Right ventricle myocardium superior (tissue), 1 donor: ENCODE results near the gene TRPM3. TPM values are rescaled to one million over a fixed set of nuclear protein-coding genes. Genes with fewer than 3 reads are reported as not detected.

Source experiments
- ATAC-seq: fragments of 200-7000 bp; cut with Tn5 transposase; one replicate; pipeline ENCODE4 v1.9.1; 2020; ENCODE audit warnings: mild to moderate bottlenecking; ENCODE audit not compliant: poor library complexity
- DNase-seq: peaks from one replicate; pipeline ENCODE4 v3.0.0-alpha.2; 2020
- intact Hi-C: fragments of 100-400 bp; cut with DNase I; formaldehyde crosslinking; loops from one replicate; pipeline ENCODE4 v1.11.2; 2022
- total RNA-seq: library from RNA; stranded (reverse); fragmentation: NEBNext Ultra II Directional; extraction: Animal tissue kit (Norgen Biotek cat#: 25700); gene quantifications from one replicate; pipeline ENCODE4 v1.2.1, GENCODE V29; 2021
- donor health status: DM: no; HTN: yes; CAD: no; lungs with severe emphysema.

Gene TRPM3
- total RNA-seq, 1 donor from 2014 or later, result 0.16 TPM

GRCh38 chr9:70924895-70925547 is 196.4 kb downstream of the TRPM3 start:
- ATAC-seq (peak; percentile 93), DNase-seq (no peak)
- intact Hi-C loops, result no loop called here

DNA sequence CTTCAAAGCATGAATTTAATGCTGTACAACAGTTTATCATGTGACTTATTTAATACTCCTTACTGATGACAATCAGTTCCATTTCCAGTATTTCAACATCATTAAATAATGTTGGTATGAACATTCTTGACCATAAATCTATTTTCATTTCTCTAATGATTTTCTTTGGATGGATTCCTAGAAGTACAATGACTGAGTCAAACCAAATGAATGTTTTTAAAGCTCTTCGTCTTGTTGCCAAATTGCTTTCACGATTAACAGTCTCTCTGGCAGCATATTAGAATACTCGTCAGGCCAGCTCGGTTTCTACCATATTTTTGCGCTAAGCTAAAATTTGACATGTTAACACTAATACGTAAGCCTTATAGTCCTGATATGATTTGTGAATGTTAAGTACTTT is 197.0 kb downstream of the TRPM3 start:
- DNase-seq (no peak), ATAC-seq (peak; percentile 53)
- intact Hi-C loops, result no loop called here

DNA sequence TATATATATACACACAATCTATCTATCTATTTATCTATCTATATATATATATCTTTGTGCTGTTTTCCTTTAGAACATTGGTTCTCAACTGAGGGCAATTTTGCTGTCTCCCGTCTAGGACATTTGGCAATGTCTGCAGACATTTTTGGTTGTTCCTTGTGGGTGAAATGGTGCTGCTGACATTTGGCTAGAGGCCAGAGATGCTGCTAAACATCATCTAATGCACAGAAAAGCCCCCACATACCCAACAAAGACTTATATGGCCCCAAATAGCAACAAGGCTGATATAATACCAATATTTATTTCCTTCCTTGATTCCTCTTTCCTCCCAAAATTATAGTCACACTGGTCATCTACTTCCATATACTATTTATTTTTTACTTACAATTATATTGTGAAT is 197.5 kb downstream of the TRPM3 start:
- DNase-seq, result no peak
- no peak for ATAC-seq
- intact Hi-C loops, result no loop called here

DNA sequence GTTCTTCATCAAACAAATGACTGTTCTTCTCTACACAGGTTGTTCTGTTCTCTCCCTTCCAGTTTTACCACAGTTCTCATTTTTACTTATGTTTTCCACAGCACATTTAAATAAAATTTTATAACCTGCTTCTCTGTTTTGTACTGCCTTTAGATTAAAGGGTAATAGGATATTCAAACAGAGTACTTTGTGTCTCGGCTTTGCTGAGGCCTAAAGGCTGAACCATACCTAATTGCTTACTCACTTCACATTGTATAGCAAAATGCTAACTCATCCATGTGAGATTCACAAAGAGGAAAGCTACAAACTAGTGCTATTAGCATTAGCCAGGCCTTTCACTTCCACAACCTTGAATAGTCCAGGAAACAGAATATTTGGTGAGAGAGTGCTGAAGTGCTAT is 200.3 kb downstream of the TRPM3 start:
- no peak for DNase-seq
- no peak for ATAC-seq
- intact Hi-C loops, result no loop called here

DNA sequence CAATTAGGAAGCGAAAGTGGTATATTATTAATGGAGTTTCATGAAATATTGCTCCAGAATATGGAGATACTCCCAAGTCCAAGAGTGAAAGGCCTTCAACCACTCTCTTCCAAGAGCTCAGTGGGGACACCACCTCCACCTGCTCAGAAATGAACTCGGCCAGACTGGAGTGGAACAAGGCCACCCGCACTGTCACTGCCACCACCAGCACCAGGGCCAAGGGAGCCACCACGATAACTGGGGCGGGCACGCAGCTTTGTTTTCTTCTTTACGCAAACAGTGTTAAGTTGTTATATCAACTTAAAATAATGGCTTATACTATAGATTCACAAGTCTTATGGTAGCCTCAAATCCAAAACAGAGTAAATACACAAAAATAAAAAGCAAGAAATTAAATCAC is 204.1 kb downstream of the TRPM3 start:
- ATAC-seq, result no peak
- intact Hi-C loops, result no loop called here
- DNase-seq, result no peak

GRCh38 chr9:70911791-70912190 is 209.6 kb downstream of the TRPM3 start:
- intact Hi-C loops, result no loop called here
- DNase-seq (no peak), ATAC-seq (no peak)

- intact Hi-C loops, result no loop called here
- no peak for DNase-seq
- peak; percentile 53 for ATAC-seq
Observed at GRCh38 chr9:70910598-70910997, 210.8 kb downstream of the TRPM3 start.

DNA sequence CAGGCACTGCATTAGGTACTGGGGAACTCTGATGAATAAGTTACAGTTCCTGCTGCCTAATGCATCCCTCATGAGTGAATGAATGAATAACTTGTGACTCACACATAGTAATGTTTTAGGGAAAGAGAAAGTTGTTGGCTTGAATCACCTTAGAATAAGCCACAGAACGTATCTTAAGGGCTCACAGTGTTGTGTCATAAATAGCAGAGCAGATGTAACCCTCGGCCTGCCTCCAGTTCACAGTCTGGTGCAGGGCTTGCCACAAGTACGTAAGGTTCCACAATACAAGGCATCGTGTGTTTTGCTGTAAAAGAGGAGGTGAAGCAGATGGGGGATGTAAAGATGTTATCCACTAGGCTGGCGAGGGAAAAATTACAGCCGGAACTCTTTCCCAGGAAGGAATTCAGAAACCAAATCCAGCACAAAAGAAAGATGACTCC is 218.7 kb downstream of the TRPM3 start:
- intact Hi-C loops, result no loop called here
- DNase-seq, result no peak
- ATAC-seq, result peak; percentile 51

- intact Hi-C loops, result no loop called here
- no peak for ATAC-seq
- DNase-seq, result no peak
Observed at GRCh38 chr9:70902171-70902570, 219.2 kb downstream of the TRPM3 start.

DNA sequence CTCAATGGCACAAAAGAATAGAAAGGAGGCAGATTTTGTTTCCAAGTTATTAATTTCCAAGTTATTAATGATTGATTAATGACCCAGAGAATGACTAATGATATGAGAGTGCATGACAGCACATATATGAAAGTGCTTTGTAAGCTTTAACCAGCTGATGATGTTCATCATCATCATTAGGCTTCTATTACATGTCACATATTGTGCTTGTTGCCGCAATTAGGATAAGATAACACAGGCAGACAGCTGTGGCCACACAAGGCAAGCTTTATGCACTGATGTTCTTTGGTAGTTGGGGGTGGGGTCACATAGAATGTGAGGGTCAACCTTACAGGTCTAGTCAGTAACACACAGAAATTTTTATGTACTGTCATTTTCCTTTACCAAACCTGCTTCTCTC is 219.7 kb downstream of the TRPM3 start:
- no peak for DNase-seq
- intact Hi-C loops, result no loop called here
- no peak for ATAC-seq

DNA sequence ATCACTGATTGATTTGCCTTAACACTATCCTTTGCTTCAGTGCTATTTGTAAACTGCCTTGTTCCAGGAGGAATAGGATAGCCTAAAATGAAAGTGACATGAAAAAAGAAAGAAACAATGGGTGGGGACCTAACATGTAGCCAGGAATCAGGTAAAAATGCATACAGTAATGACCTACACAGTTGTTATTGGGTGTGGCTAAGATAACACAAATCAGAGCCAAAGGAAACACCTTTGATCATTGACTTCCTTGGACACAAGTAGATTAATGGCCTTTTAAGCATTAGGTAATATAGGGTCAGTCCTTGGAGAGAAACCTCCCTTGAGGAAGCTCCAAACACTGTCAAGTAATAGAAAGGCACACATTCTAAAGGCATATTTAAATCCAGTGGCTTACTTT is 220.4 kb downstream of the TRPM3 start:
- DNase-seq (no peak), ATAC-seq (no peak)
- intact Hi-C loops, result no loop called here

DNA sequence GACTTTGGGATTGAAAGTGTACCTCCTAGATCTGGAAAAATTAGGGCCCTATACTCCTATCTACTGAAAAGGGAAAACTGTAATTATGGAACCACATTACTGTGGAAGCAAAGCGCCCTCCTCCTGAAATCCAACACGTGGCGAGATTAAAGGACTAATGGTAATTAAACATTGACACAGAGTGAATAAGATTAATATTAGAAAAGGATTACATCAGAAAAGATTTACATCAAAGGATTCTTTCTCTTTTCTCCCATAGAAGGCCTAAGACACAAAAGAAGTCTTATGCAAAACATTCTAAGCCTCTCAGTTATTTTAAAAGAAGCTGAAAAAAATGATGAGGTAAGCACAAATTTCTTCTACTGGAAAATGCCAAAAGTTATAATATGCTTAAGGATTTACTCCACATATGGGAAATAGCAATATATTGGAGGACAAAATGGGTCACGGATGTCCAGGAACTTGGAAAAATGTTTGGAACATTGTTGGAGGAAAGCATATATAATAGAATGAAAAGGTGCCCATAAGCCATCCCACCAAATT is 227.8 kb downstream of the TRPM3 start:
- DNase-seq, result no peak
- intact Hi-C loops, result no loop called here

GRCh38 chr9:70888471-70888870 is 232.9 kb downstream of the TRPM3 start:
- no peak for DNase-seq
- intact Hi-C loops, result no loop called here

More for the DNA sequence above, 227.8 kb downstream of the TRPM3 start:
- ATAC-seq, result no peak

GRCh38 chr9:70887826-70888225 is 233.6 kb downstream of the TRPM3 start:
- intact Hi-C loops, result no loop called here
- ATAC-seq, result no peak
- DNase-seq, result no peak

More at GRCh38 chr9:70888471-70888870, 232.9 kb downstream of the TRPM3 start:
- ATAC-seq, result no peak

- intact Hi-C loops, result no loop called here
- DNase-seq, result no peak
- ATAC-seq, result no peak
Observed at GRCh38 chr9:70883963-70884793, 237.2 kb downstream of the TRPM3 start.

- DNase-seq, result no peak
- no peak for ATAC-seq
- intact Hi-C loops, result no loop called here
Observed at GRCh38 chr9:70883056-70883455, 238.4 kb downstream of the TRPM3 start.

DNA sequence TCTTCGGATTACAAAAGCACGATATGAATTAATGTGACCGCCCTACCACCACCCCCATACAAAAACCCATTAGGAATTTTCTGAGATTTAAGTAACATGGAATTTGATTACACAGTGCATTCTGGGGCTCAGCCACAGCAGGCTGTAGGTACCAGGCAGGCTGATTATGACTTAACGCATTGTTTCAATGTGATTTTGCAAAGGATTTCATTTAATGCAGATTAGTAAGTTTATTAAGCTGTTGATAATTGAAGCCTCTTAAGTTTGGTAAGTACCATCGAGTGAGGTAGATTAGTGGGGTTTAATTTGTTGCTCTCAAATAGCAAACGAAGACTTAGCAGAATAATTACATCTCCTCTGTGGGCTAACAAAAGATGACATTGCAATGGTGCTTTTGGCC is 240.1 kb downstream of the TRPM3 start:
- no peak for DNase-seq
- ATAC-seq, result no peak
- intact Hi-C loops, result no loop called here

- DNase-seq, result no peak
- intact Hi-C loops, result no loop called here
- ATAC-seq, result no peak
Observed at GRCh38 chr9:70880535-70880934, 240.9 kb downstream of the TRPM3 start.

GRCh38 chr9:70878576-70878975 is 242.8 kb downstream of the TRPM3 start:
- intact Hi-C loops, result no loop called here
- DNase-seq, result no peak
- ATAC-seq, result no peak

DNA sequence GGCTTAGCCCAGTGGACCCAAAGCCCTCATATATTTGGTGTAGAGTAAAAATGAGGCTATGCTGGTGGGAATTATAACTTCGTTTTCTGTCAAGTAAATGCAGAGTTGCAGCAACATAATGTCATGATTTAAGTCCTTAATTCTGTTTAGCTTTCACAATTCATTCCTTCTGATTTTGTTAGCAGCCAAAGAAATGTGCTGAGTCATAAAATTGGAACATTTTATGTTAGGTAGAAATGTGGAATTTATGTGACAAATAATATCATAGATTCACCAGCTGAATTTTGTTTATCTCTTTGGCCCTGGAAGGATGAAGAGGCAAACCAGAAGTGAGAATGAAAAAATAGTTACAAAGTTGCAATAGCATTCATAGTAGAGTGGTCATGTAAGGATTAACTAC is 247.0 kb downstream of the TRPM3 start:
- intact Hi-C loops, result no loop called here
- DNase-seq (no peak), ATAC-seq (no peak)
